ENCODE measurements around the gene VPS8.

DNA sequence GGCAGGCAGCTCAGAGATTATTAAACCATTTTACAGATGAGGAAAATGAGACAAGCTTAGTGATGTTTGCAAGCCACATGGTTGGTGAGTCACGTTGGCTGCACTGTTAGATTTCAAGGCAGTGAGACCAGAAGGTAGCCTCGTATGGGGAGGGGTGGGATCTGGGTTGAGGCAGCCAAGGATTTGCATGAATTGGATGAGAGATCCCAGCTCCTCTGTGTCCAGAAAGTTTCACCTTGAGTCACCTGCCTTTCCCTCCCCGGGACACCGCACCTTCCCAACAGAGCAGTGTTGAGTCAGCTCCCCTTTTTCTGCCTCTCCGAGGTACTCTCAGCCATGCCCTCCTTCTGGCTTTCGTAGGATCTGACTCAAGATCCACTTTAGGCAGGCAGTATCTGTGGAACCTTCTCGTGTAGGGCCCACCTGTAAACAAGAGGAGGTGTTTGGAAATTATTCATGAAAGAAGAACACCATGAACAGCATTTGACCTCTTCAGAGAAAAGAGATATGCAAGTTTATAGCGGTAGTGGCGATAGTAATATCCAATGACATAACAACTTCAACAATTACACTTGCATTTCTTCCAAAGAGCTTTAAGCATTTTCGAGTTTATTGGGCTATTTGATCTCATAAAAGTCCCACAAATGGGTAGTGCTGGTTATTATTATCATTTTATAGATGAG lies 46.8 kb upstream of the VPS8 start:
- TF ChIP-seq POLR2A (IDR thresholded peaks at IDR 0.05; ENCODE audit: low read depth, low read length) (no peak), TAF1 (IDR thresholded peaks at IDR 0.05; ENCODE audit: low read depth, low read length) (no peak), POLR2AphosphoS5 (IDR thresholded peaks at IDR 0.05; ENCODE audit: low read depth, low read length) (no peak), PAX5 (IDR thresholded peaks at IDR 0.05; ENCODE audit: insufficient read depth, low read length, severe bottlenecking) (no peak)

All from GM12891 (cell line).